MCF 10A (cell line): ENCODE results near the gene MED26. TPM values are rescaled to one million over a fixed set of nuclear protein-coding genes. Genes with fewer than 3 reads are reported as not detected.

Source experiments
- BruUV-seq: library from RNA; stranded (reverse); fragments of 400-500 nt; replicated peaks from 2 replicates; lab custom pipeline; 2021; lab: Mats Ljungman, UMichigan
- CTCF ChIA-PET: fragments of 300-600 bp; sonication (Branson Sonifier 250); formaldehyde crosslinking; extraction: SDS; loops from one replicate; lab custom pipeline; 2021; ENCODE audit warnings: antibody characterized with exemption, inconsistent platforms; lab: Yijun Ruan, JAX
- POLR2A ChIA-PET: fragments of 300-600, 350-650 bp; sonication (Branson Sonifier 250); formaldehyde crosslinking; extraction: SDS; loops from one replicate; lab custom pipeline; 2020; ENCODE audit warnings: antibody characterized with exemption, inconsistent platforms; lab: Yijun Ruan, JAX
- DNase-seq: peaks from one replicate; pipeline ENCODE4 v3.0.0-alpha.2; 2018; ENCODE audit not compliant: unreplicated experiment
- H3K27ac Mint-ChIP-seq: one replicate; pipeline ENCODE4 v1.8.0; 2022; ENCODE audit warnings: mild to moderate bottlenecking, low read depth, mixed read lengths; ENCODE audit not compliant: unreplicated experiment
- H3K27me3 Mint-ChIP-seq: one replicate; pipeline ENCODE4 v1.8.0; 2022; ENCODE audit warnings: mixed read lengths; ENCODE audit not compliant: insufficient read depth, unreplicated experiment
- H3K36me3 Mint-ChIP-seq: one replicate; pipeline ENCODE4 v1.8.0; 2022; ENCODE audit warnings: mild to moderate bottlenecking, moderate library complexity, mixed read lengths; ENCODE audit not compliant: insufficient read depth, unreplicated experiment
- H3K4me1 Mint-ChIP-seq: one replicate; pipeline ENCODE4 v1.8.0; 2022; ENCODE audit warnings: mixed read lengths; ENCODE audit not compliant: insufficient read depth, unreplicated experiment
- H3K4me3 Mint-ChIP-seq: one replicate; pipeline ENCODE4 v1.8.0; 2022; ENCODE audit warnings: mild to moderate bottlenecking, moderate library complexity, mixed read lengths; ENCODE audit not compliant: unreplicated experiment
- H3K9me3 Mint-ChIP-seq: one replicate; pipeline ENCODE4 v1.8.0; 2022; ENCODE audit warnings: mixed read lengths; ENCODE audit not compliant: unreplicated experiment
- CTCF ChIP-seq: fragments of 200-600 bp; IDR thresholded peaks from one replicate; pipeline ENCODE4 v1.8.0; 2022; ENCODE audit warnings: antibody characterized with exemption, mild to moderate bottlenecking; ENCODE audit not compliant: unreplicated experiment
- intact Hi-C: fragments of 100-400 bp; cut with micrococcal nuclease; formaldehyde crosslinking; loops from 2 replicates; pipeline ENCODE4 v1.14.1; 2022
- total RNA-seq: library from RNA; stranded (reverse); gene quantifications from 2 replicates; pipeline ENCODE4 v1.2.3, GENCODE V29; 2022

Gene MED26
- total RNA-seq, 1 experiment from 2014 or later: 12.9 TPM

DNA sequence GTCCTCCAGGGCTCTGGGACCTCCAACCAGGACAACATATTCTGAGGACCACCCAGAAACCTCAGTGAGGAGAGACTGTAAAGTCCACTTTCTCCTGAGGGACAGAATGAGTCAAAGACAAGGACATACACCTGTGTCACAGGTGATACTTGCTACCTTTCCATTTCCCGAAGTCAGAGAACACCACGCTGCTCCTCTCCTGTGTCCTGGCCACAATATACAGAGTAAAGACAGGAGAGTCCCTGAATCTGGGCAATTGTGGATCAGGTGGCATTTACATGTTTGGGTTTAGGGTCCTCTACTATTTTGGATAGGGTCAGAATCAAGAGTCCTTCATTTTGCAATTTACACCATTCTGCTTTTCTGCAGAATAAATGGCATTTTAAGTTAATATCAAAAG lies 4.9 kb downstream of the MED26 start:
- Mint-ChIP-seq H3K27ac (no peak overlapping the region), H3K4me1 (peaks cover 43% of the 10 kb centered on the region), H3K36me3 (no peaks in the 10 kb centered on the region), H3K9me3 (no peaks in the 10 kb centered on the region), H3K27me3 (no peaks in the 10 kb centered on the region), H3K4me3 (no peak overlapping the region)
- TF ChIP-seq CTCF: no peak
- BruUV-seq: no TSS peak
- intact Hi-C loops: no loop called here
- ChIA-PET POLR2A (interaction anchor here (0.8 to 2.0 kb wide), 3 partner anchors 38 to 110 kb away, joined by 3 to 5 read pairs (median 4); no protein-coding TSS in a partner anchor), CTCF (no interaction called here)
- no peak for DNase-seq

DNA sequence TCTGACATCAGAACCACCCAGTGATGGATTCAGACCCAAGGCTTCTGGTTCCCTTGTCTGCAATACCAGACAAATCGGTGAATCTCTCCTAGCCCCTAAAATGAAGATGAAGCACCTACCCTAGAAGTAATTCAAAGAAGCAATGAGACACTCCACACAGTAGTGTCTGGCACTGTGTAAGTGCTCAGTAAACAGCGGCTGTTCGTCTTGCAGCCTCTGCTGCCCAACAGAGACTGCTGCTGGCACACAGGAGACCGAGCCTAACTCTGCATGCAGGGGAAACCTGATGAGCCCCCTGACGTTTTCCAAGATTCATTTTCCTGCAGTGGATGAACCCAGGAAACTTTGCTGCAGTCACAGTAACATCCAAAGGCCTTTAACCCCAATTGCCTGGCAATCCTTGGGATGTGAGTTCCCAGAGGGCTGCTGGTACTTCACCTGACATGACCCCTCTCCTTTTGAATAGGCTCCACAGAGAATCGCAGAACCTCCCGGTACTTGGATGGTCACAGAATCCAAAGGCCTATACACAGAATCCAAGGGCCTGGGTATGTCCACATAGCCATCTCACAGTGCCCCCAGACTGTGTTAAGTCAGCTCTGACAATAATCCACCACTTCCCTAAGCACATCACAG lies 6.7 kb downstream of the MED26 start:
- no peak overlapping the region for H3K27ac Mint-ChIP-seq
- POLR2A ChIA-PET: interaction anchor here (0.5 kb wide), 1 partner anchor 13 kb away, joined by 4 read pairs; no protein-coding TSS in a partner anchor
- H3K9me3 Mint-ChIP-seq: no peaks in the 10 kb centered on the region
- intact Hi-C loops: no loop called here
- H3K27me3 Mint-ChIP-seq: no peaks in the 10 kb centered on the region
- BruUV-seq: no TSS peak
- peaks cover 39% of the 10 kb centered on the region for H3K4me1 Mint-ChIP-seq
- no peak overlapping the region for H3K4me3 Mint-ChIP-seq
- TF ChIP-seq CTCF: no peak
- no peak for DNase-seq
- CTCF ChIA-PET: no interaction called here
- no peaks in the 10 kb centered on the region for H3K36me3 Mint-ChIP-seq

DNA sequence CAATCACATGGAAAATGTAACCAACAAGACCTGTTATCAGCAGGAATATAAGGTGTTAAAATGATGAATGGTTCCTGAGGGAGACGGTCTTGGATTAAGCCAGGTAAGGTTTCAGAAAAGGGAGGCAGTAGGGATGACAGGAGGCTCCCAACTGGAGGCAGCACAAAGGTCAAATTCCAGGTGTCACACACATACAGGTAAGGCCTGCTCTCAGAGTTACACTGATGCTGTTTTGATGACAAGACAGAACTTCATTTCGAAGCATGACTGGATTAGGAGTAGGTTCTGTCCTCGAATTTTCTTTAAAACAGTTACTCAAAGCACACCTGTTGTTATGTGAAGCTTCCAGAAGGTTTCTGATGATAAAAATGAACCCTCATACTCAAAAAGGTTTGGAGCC lies 7.4 kb downstream of the MED26 start:
- no peak for TF ChIP-seq CTCF
- no TSS peak for BruUV-seq
- H3K9me3 Mint-ChIP-seq: no peaks in the 10 kb centered on the region
- ChIA-PET CTCF (no interaction called here), POLR2A (no interaction called here)
- intact Hi-C loops: no loop called here
- no peak overlapping the region for H3K4me3 Mint-ChIP-seq
- no peak for DNase-seq
- H3K27me3 Mint-ChIP-seq: no peaks in the 10 kb centered on the region
- no peaks in the 10 kb centered on the region for H3K36me3 Mint-ChIP-seq
- H3K4me1 Mint-ChIP-seq: peaks cover 32% of the 10 kb centered on the region
- no peak overlapping the region for H3K27ac Mint-ChIP-seq

DNA sequence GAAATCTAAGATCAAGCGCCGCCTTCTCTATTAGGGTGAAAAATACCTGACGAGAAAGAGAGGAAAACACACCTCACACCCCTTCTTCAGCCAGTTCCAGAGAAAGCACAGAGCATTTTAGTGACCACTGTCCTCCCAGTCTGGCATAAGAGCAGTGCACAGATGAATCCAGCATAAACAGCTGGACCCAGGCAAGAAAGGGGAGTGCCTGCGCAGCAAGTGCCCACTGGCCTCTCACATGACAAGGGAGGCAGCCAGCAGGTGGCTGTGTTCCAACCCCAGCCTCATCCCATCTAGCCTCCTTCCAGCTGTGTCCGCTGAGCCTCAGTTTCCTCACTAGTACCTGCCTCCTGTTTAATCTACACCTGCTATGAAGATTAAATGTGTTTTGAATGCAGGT lies 8.0 kb downstream of the MED26 start:
- ChIA-PET POLR2A (no interaction called here), CTCF (no interaction called here)
- Mint-ChIP-seq H3K9me3 (no peaks in the 10 kb centered on the region), H3K36me3 (no peaks in the 10 kb centered on the region), H3K27me3 (no peaks in the 10 kb centered on the region), H3K27ac (no peak overlapping the region), H3K4me1 (peaks cover 30% of the 10 kb centered on the region), H3K4me3 (no peak overlapping the region)
- no TSS peak for BruUV-seq
- TF ChIP-seq CTCF: no peak
- intact Hi-C loops: no loop called here
- no peak for DNase-seq
